ENCODE data around the gene ZNF740.

The ZNF740 gene

DNA sequence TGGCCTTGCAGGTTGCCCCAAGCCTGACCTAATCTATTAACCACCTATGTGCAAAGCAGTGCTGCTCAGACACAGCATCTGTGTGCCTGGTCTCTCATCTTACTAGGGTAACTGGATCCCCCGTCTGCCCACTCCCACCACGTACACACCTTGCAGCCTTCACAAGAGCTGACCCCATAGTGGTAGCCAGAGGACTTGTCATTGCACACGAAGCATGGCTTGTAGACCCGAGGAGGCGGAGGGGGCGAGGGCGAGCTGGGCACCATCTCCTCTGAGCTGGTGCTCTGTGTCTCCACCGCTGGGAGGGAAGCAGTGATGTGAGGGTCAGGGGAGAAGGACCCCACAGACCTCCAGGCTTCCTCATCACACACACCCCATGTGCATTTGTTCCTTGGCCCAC is 35.0 kb downstream of the ZNF740 start:
- CTCF ChIA-PET: interaction anchor here (0.8 to 11.6 kb wide), 7 partner anchors 9 to 205 kb away, joined by 3 to 144 read pairs (median 53); partner anchors contain the start of genes AAAS, ESPL1 and PFDN5
- H3K36me3 ChIP-seq (ENCODE audit: control insufficient read depth in 2 of 2, insufficient read depth in 1 of 2, low read length in 2 of 2): peaks cover 0 to 39% of the 10 kb centered on the region in 2 experiments; a peak in 1 of 3 replicates
- POLR2A ChIA-PET: interaction anchor here (1.0 to 1.2 kb wide), 2 partner anchors 51 to 77 kb away, joined by 3 read pairs; no protein-coding TSS in a partner anchor
- H3K27ac ChIP-seq (ENCODE audit: extremely low read depth, low read depth, low read length): no peak overlapping the region
- no peaks in the 10 kb centered on the region for H3K4me1 ChIP-seq (ENCODE audit: control insufficient read depth, insufficient read depth, low read length)
- H3K9me3 ChIP-seq (ENCODE audit: control insufficient read depth, insufficient read depth, low read depth, low read length): no peaks in the 10 kb centered on the region
- TF ChIP-seq ZSCAN23 (tag by site-specific recombination; IDR thresholded peaks at IDR 0.05) (no peak), ZNF777 (tag by site-specific recombination; IDR thresholded peaks at IDR 0.05; ENCODE audit: borderline replicate concordance) (no peak), PRDM1 (tag by site-specific recombination; IDR thresholded peaks at IDR 0.05) (no peak), PRDM4 (tag by site-specific recombination; IDR thresholded peaks at IDR 0.05) (no peak), ZNF394 (tag by site-specific recombination; IDR thresholded peaks at IDR 0.05; ENCODE audit: borderline replicate concordance) (no peak), ZNF155 (tag by site-specific recombination; IDR thresholded peaks at IDR 0.05) (no peak), ZNF23 (tag by site-specific recombination; IDR thresholded peaks at IDR 0.05; ENCODE audit: borderline replicate concordance) (no peak), ZNF529 (tag by site-specific recombination; IDR thresholded peaks at IDR 0.05; ENCODE audit: insufficient replicate concordance) (no peak), ZNF561 (tag by site-specific recombination; IDR thresholded peaks at IDR 0.05; ENCODE audit: borderline replicate concordance) (no peak), ZNF354C (tag by site-specific recombination; IDR thresholded peaks at IDR 0.05; ENCODE audit: borderline replicate concordance, low read depth) (no peak)
- TF ChIP-seq, protein P1, sequence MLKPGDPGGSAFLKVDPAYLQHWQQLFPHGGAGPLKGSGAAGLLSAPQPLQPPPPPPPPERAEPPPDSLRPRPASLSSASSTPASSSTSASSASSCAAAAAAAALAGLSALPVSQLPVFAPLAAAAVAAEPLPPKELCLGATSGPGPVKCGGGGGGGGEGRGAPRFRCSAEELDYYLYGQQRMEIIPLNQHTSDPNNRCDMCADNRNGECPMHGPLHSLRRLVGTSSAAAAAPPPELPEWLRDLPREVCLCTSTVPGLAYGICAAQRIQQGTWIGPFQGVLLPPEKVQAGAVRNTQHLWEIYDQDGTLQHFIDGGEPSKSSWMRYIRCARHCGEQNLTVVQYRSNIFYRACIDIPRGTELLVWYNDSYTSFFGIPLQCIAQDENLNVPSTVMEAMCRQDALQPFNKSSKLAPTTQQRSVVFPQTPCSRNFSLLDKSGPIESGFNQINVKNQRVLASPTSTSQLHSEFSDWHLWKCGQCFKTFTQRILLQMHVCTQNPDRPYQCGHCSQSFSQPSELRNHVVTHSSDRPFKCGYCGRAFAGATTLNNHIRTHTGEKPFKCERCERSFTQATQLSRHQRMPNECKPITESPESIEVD (tag by site-specific recombination; IDR thresholded peaks at IDR 0.05): no peak
- no peak overlapping the region for H3K4me3 ChIP-seq (ENCODE audit: low read depth, low read length)

GRCh38 chr12:53217051-53217930 is 36.8 kb downstream of the ZNF740 start:
- H3K4me1 ChIP-seq (ENCODE audit: control insufficient read depth, insufficient read depth, low read length): peaks cover 3% of the 10 kb centered on the region
- H3K36me3 ChIP-seq (ENCODE audit: control insufficient read depth in 2 of 2, insufficient read depth in 1 of 2, low read length in 2 of 2): peaks cover 0 to 24% of the 10 kb centered on the region in 2 experiments; a peak in 1 of 3 replicates
- H3K27ac ChIP-seq (ENCODE audit: extremely low read depth, low read depth, low read length): no peak overlapping the region
- CTCF ChIA-PET: interaction anchor here (0.5 to 11.6 kb wide), 7 partner anchors 22 to 153 kb away, joined by 3 to 144 read pairs (median 4); partner anchors contain the start of genes AAAS and ESPL1
- TF ChIP-seq PATZ1 (tag by site-specific recombination; IDR thresholded peaks at IDR 0.05) (peak; percentile 14; the same call in 1 of the 2 replicates), HIC1 (tag by site-specific recombination; IDR thresholded peaks at IDR 0.05) (peak; percentile 76), SCRT2 (tag by site-specific recombination; IDR thresholded peaks at IDR 0.05) (no peak), ZNF433 (tag by site-specific recombination; IDR thresholded peaks at IDR 0.05; ENCODE audit: low read depth) (0 out of 2 replicates have a peak, but pooled peaks have one; percentile 5)
- TF ChIP-seq, protein P2, sequence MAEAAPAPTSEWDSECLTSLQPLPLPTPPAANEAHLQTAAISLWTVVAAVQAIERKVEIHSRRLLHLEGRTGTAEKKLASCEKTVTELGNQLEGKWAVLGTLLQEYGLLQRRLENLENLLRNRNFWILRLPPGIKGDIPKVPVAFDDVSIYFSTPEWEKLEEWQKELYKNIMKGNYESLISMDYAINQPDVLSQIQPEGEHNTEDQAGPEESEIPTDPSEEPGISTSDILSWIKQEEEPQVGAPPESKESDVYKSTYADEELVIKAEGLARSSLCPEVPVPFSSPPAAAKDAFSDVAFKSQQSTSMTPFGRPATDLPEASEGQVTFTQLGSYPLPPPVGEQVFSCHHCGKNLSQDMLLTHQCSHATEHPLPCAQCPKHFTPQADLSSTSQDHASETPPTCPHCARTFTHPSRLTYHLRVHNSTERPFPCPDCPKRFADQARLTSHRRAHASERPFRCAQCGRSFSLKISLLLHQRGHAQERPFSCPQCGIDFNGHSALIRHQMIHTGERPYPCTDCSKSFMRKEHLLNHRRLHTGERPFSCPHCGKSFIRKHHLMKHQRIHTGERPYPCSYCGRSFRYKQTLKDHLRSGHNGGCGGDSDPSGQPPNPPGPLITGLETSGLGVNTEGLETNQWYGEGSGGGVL (tag by site-specific recombination; IDR thresholded peaks at IDR 0.05): 0 out of 2 replicates have a peak, but pooled peaks have one; percentile 19
- no peak overlapping the region for H3K4me3 ChIP-seq (ENCODE audit: low read depth, low read length)
- POLR2A ChIA-PET: interaction anchor here (0.5 to 1.4 kb wide), 4 partner anchors 13 to 104 kb away, joined by 3 to 4 read pairs (median 4); partner anchors contain the start of genes AAAS, CSAD, ESPL1 and ZNF740
- no peaks in the 10 kb centered on the region for H3K9me3 ChIP-seq (ENCODE audit: control insufficient read depth, insufficient read depth, low read depth, low read length)
